ENCODE results near the gene GRIK2.
A peak's percentile ranks its signal among the peaks of the same experiment; 100 is the strongest.

GRIK2 gene

GRCh38 chr6:101486726-101487125 is 93.2 kb downstream of the GRIK2 start:
- Histone ChIP-seq H3K4ac (ENCODE audit: low read depth, low read length) (no peak overlapping the region), H4K91ac (ENCODE audit: low read depth, low read length) (no peak overlapping the region), H3K79me2 (ENCODE audit: control insufficient read depth, insufficient read depth, low read length, poor library complexity) (no peaks in the 10 kb centered on the region), H3K4me2 (ENCODE audit: low read length) (no peak overlapping the region), H3K79me1 (ENCODE audit: low read length) (no peaks in the 10 kb centered on the region), H2BK12ac (ENCODE audit: low read length) (no peak overlapping the region), H2BK120ac (ENCODE audit: insufficient read depth, low read length, poor library complexity) (no peak overlapping the region), H3K4me1 (ENCODE audit: control insufficient read depth in 1 of 2, insufficient read depth in 2 of 2, low read length in 2 of 2) (no peaks in the 10 kb centered on the region), H3K36me3 (ENCODE audit: control insufficient read depth in 1 of 2, insufficient read depth in 2 of 2, low read length in 2 of 2) (no peaks in the 10 kb centered on the region), H4K12ac (ENCODE audit: low read depth, low read length) (no peak overlapping the region), H3K18ac (ENCODE audit: low read length) (no peak overlapping the region), H3K9ac (ENCODE audit: low read length) (no peak overlapping the region), H3K4me3 (ENCODE audit: low read depth, low read length) (no peak overlapping the region), H2AFZ (ENCODE audit: insufficient read depth, low read length, poor library complexity) (no peak overlapping the region), H3K27ac (ENCODE audit: low read depth, low read length) (no peak overlapping the region), H3K9me3 (ENCODE audit: insufficient read depth, low read depth, low read length) (no peaks in the 10 kb centered on the region), H2BK5ac (ENCODE audit: low read depth, low read length, poor library complexity) (no peak overlapping the region), H3K23ac (ENCODE audit: low read length) (no peak overlapping the region), H2AK5ac (ENCODE audit: low read length) (no peak overlapping the region), H4K8ac (ENCODE audit: low read depth, low read length) (no peak overlapping the region), H3K14ac (ENCODE audit: low read length) (no peak overlapping the region), H3K27me3 (ENCODE audit: insufficient read depth, low read length) (no peaks in the 10 kb centered on the region)
- DNase-seq, result no peak
- no CpG with 5 or more reads among the region's 3 CpGs for WGBS (ENCODE audit: extremely low coverage, insufficient coverage, insufficient read length)

- no peaks in the 10 kb centered on the region for H3K36me3 ChIP-seq (ENCODE audit: control insufficient read depth in 1 of 2, insufficient read depth in 2 of 2, low read length in 2 of 2)
- no peak overlapping the region for H3K18ac ChIP-seq (ENCODE audit: low read length)
- H2BK120ac ChIP-seq (ENCODE audit: insufficient read depth, low read length, poor library complexity), result no peak overlapping the region
- no peak overlapping the region for H3K14ac ChIP-seq (ENCODE audit: low read length)
- H3K79me2 ChIP-seq (ENCODE audit: control insufficient read depth, insufficient read depth, low read length, poor library complexity), result no peaks in the 10 kb centered on the region
- H3K27ac ChIP-seq (ENCODE audit: low read depth, low read length), result no peak overlapping the region
- H2AK5ac ChIP-seq (ENCODE audit: low read length), result no peak overlapping the region
- no peak overlapping the region for H2BK5ac ChIP-seq (ENCODE audit: low read depth, low read length, poor library complexity)
- H3K4me1 ChIP-seq (ENCODE audit: control insufficient read depth in 1 of 2, insufficient read depth in 2 of 2, low read length in 2 of 2), result no peaks in the 10 kb centered on the region
- H3K79me1 ChIP-seq (ENCODE audit: low read length), result no peaks in the 10 kb centered on the region
- no peak overlapping the region for H2AFZ ChIP-seq (ENCODE audit: insufficient read depth, low read length, poor library complexity)
- no peak overlapping the region for H2BK12ac ChIP-seq (ENCODE audit: low read length)
- H3K4me3 ChIP-seq (ENCODE audit: low read depth, low read length), result no peak overlapping the region
- no peak overlapping the region for H3K9ac ChIP-seq (ENCODE audit: low read length)
- no peaks in the 10 kb centered on the region for H3K27me3 ChIP-seq (ENCODE audit: insufficient read depth, low read length)
- no peaks in the 10 kb centered on the region for H3K9me3 ChIP-seq (ENCODE audit: insufficient read depth, low read depth, low read length)
- peak in 1 of 2 donors; percentile 37 for DNase-seq
- H4K8ac ChIP-seq (ENCODE audit: low read depth, low read length), result no peak overlapping the region
- no peak overlapping the region for H3K4ac ChIP-seq (ENCODE audit: low read depth, low read length)
- no peak overlapping the region for H3K4me2 ChIP-seq (ENCODE audit: low read length)
- no peak overlapping the region for H4K91ac ChIP-seq (ENCODE audit: low read depth, low read length)
- H4K12ac ChIP-seq (ENCODE audit: low read depth, low read length), result no peak overlapping the region
- no peak overlapping the region for H3K23ac ChIP-seq (ENCODE audit: low read length)
These were observed 95.9 kb downstream of the GRIK2 start for GRCh38 chr6:101489456-101489855.

- Histone ChIP-seq H4K91ac (ENCODE audit: low read depth, low read length) (no peak overlapping the region), H3K23ac (ENCODE audit: low read length) (no peak overlapping the region), H3K36me3 (ENCODE audit: control insufficient read depth in 1 of 2, insufficient read depth in 2 of 2, low read length in 2 of 2) (no peaks in the 10 kb centered on the region), H3K9ac (ENCODE audit: low read length) (no peak overlapping the region), H3K4me3 (ENCODE audit: low read depth, low read length) (no peak overlapping the region), H3K79me1 (ENCODE audit: low read length) (no peaks in the 10 kb centered on the region), H2AK5ac (ENCODE audit: low read length) (no peak overlapping the region), H2BK120ac (ENCODE audit: insufficient read depth, low read length, poor library complexity) (no peak overlapping the region), H3K27ac (ENCODE audit: low read depth, low read length) (no peak overlapping the region), H2AFZ (ENCODE audit: insufficient read depth, low read length, poor library complexity) (no peak overlapping the region), H3K4me2 (ENCODE audit: low read length) (no peak overlapping the region), H4K8ac (ENCODE audit: low read depth, low read length) (no peak overlapping the region), H3K9me3 (ENCODE audit: insufficient read depth, low read depth, low read length) (no peaks in the 10 kb centered on the region), H3K4me1 (ENCODE audit: control insufficient read depth in 1 of 2, insufficient read depth in 2 of 2, low read length in 2 of 2) (no peaks in the 10 kb centered on the region), H3K79me2 (ENCODE audit: control insufficient read depth, insufficient read depth, low read length, poor library complexity) (no peaks in the 10 kb centered on the region), H3K4ac (ENCODE audit: low read depth, low read length) (no peak overlapping the region), H3K14ac (ENCODE audit: low read length) (no peak overlapping the region), H2BK12ac (ENCODE audit: low read length) (no peak overlapping the region), H3K18ac (ENCODE audit: low read length) (no peak overlapping the region), H2BK5ac (ENCODE audit: low read depth, low read length, poor library complexity) (no peak overlapping the region), H4K12ac (ENCODE audit: low read depth, low read length) (no peak overlapping the region), H3K27me3 (ENCODE audit: insufficient read depth, low read length) (no peaks in the 10 kb centered on the region)
- DNase-seq, result peak; percentile 3 to 21
- WGBS (ENCODE audit: extremely low coverage, insufficient coverage, insufficient read length), result no CpG with 5 or more reads among the region's 3 CpGs
These were observed 97.3 kb downstream of the GRIK2 start for GRCh38 chr6:101490857-101491256.

- no peaks in the 10 kb centered on the region for H3K79me1 ChIP-seq (ENCODE audit: low read length)
- H4K12ac ChIP-seq (ENCODE audit: low read depth, low read length), result no peak overlapping the region
- H3K9ac ChIP-seq (ENCODE audit: low read length), result no peak overlapping the region
- no peak overlapping the region for H2BK12ac ChIP-seq (ENCODE audit: low read length)
- no peak overlapping the region for H3K4ac ChIP-seq (ENCODE audit: low read depth, low read length)
- H3K79me2 ChIP-seq (ENCODE audit: control insufficient read depth, insufficient read depth, low read length, poor library complexity), result no peaks in the 10 kb centered on the region
- DNase-seq, result no peak
- no peak overlapping the region for H4K8ac ChIP-seq (ENCODE audit: low read depth, low read length)
- no peaks in the 10 kb centered on the region for H3K4me1 ChIP-seq (ENCODE audit: control insufficient read depth in 1 of 2, insufficient read depth in 2 of 2, low read length in 2 of 2)
- WGBS (ENCODE audit: extremely low coverage, insufficient coverage, insufficient read length), result no CpG with 5 or more reads among the region's 1 CpG
- no peak overlapping the region for H3K23ac ChIP-seq (ENCODE audit: low read length)
- no peak overlapping the region for H2AK5ac ChIP-seq (ENCODE audit: low read length)
- no peak overlapping the region for H3K4me2 ChIP-seq (ENCODE audit: low read length)
- no peak overlapping the region for H3K14ac ChIP-seq (ENCODE audit: low read length)
- no peak overlapping the region for H2BK5ac ChIP-seq (ENCODE audit: low read depth, low read length, poor library complexity)
- H2BK120ac ChIP-seq (ENCODE audit: insufficient read depth, low read length, poor library complexity), result no peak overlapping the region
- no peaks in the 10 kb centered on the region for H3K36me3 ChIP-seq (ENCODE audit: control insufficient read depth in 1 of 2, insufficient read depth in 2 of 2, low read length in 2 of 2)
- H3K4me3 ChIP-seq (ENCODE audit: low read depth, low read length), result no peak overlapping the region
- H3K9me3 ChIP-seq (ENCODE audit: insufficient read depth, low read depth, low read length), result no peaks in the 10 kb centered on the region
- H2AFZ ChIP-seq (ENCODE audit: insufficient read depth, low read length, poor library complexity), result no peak overlapping the region
- H4K91ac ChIP-seq (ENCODE audit: low read depth, low read length), result no peak overlapping the region
- no peaks in the 10 kb centered on the region for H3K27me3 ChIP-seq (ENCODE audit: insufficient read depth, low read length)
- H3K18ac ChIP-seq (ENCODE audit: low read length), result no peak overlapping the region
- no peak overlapping the region for H3K27ac ChIP-seq (ENCODE audit: low read depth, low read length)
These were observed 109.3 kb downstream of the GRIK2 start for GRCh38 chr6:101502818-101503217.

GRCh38 chr6:101509536-101509935 is 116.0 kb downstream of the GRIK2 start:
- H3K36me3 ChIP-seq (ENCODE audit: control insufficient read depth in 1 of 2, insufficient read depth in 2 of 2, low read length in 2 of 2), result no peaks in the 10 kb centered on the region
- no peak overlapping the region for H3K18ac ChIP-seq (ENCODE audit: low read length)
- H3K4ac ChIP-seq (ENCODE audit: low read depth, low read length), result no peak overlapping the region
- no peaks in the 10 kb centered on the region for H3K27me3 ChIP-seq (ENCODE audit: insufficient read depth, low read length)
- no peak overlapping the region for H3K14ac ChIP-seq (ENCODE audit: low read length)
- no peak overlapping the region for H3K27ac ChIP-seq (ENCODE audit: low read depth, low read length)
- H4K91ac ChIP-seq (ENCODE audit: low read depth, low read length), result no peak overlapping the region
- no peaks in the 10 kb centered on the region for H3K4me1 ChIP-seq (ENCODE audit: control insufficient read depth in 1 of 2, insufficient read depth in 2 of 2, low read length in 2 of 2)
- H3K23ac ChIP-seq (ENCODE audit: low read length), result no peak overlapping the region
- no peak overlapping the region for H4K8ac ChIP-seq (ENCODE audit: low read depth, low read length)
- no peak overlapping the region for H2AK5ac ChIP-seq (ENCODE audit: low read length)
- H2AFZ ChIP-seq (ENCODE audit: insufficient read depth, low read length, poor library complexity), result no peak overlapping the region
- no peak overlapping the region for H2BK120ac ChIP-seq (ENCODE audit: insufficient read depth, low read length, poor library complexity)
- H3K79me2 ChIP-seq (ENCODE audit: control insufficient read depth, insufficient read depth, low read length, poor library complexity), result no peaks in the 10 kb centered on the region
- H2BK12ac ChIP-seq (ENCODE audit: low read length), result no peak overlapping the region
- no peak for DNase-seq
- H3K9ac ChIP-seq (ENCODE audit: low read length), result no peak overlapping the region
- H3K9me3 ChIP-seq (ENCODE audit: insufficient read depth, low read depth, low read length), result no peaks in the 10 kb centered on the region
- no peak overlapping the region for H2BK5ac ChIP-seq (ENCODE audit: low read depth, low read length, poor library complexity)
- no peak overlapping the region for H4K12ac ChIP-seq (ENCODE audit: low read depth, low read length)
- H3K4me3 ChIP-seq (ENCODE audit: low read depth, low read length), result no peak overlapping the region
- H3K79me1 ChIP-seq (ENCODE audit: low read length), result no peaks in the 10 kb centered on the region
- no peak overlapping the region for H3K4me2 ChIP-seq (ENCODE audit: low read length)

All from trophoblast cell (in vitro differentiated cells and primary cell).